ENCODE results near the gene TRIM54.

DNA sequence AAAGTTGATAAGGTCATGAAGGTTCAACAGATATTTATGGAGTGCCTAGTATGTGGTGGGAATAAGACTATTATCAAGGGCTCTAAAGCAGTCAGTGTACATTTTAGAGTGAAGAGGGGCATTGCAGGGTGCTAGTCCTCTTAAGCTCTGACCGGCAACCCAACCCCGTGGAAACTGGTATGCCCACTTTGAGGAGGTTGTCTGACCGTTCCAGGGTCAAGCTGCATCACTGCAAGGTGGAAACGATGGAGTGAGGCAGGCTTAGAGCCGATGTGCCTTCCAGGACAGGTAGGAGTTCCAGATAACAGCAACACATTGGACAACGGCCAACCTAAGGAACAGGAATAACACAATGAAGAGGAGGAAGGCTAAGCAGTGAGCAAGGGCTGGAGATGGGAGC is 27.4 kb downstream of the TRIM54 start:
- no peak for TF ChIP-seq POLR2A (IDR thresholded peaks at IDR 0.05; ENCODE audit: low read depth, low read length)
- TF ChIP-seq POLR2AphosphoS5 (IDR thresholded peaks at IDR 0.05; ENCODE audit: low read depth, low read length) = no peak
- TF ChIP-seq POU2F2 (IDR thresholded peaks at IDR 0.05; ENCODE audit: low read depth, low read length) = no peak
- TF ChIP-seq TAF1 (IDR thresholded peaks at IDR 0.05; ENCODE audit: low read depth, low read length) = no peak
- TF ChIP-seq SPI1 (IDR thresholded peaks at IDR 0.05; ENCODE audit: low read depth, low read length) = no peak
- TF ChIP-seq PAX5 (IDR thresholded peaks at IDR 0.05; ENCODE audit: insufficient read depth, low read length, severe bottlenecking) = no peak

Data from GM12891 (cell line).